CD4-positive, alpha-beta T cell treated with Interleukin-15 for 1 hour (primary cell): ENCODE data around the gene PCED1B.
"Not testable (repeated sequence)": the region's sequence is repeated elsewhere in the genome, so short reads cannot be mapped to it uniquely, and the experiment has no call there.

ENCODE experiments used
- DNase-seq: peaks from one replicate; pipeline ENCODE4 v3.0.0-alpha.2; 2020

Gene PCED1B

DNA sequence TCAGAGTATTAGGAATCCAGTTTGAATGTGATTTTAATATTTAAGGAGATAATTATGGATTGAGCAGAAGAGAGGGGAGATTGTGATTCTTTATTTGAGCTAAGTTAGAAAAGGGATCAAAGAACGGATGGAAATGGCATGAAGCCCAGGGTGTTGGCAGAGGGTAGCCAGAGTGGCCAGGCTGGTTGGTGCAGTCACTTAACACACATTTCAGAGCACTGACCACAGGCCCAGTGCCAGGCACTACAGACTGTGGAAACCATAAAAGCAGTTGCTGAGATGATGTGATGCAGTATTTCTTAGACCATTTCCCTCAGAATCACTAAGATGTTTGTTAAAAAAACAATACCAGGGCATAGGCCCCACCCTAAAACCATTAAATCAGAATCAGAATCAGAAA, 168.0 kb downstream of the PCED1B start:
- DNase-seq: no peak

DNA sequence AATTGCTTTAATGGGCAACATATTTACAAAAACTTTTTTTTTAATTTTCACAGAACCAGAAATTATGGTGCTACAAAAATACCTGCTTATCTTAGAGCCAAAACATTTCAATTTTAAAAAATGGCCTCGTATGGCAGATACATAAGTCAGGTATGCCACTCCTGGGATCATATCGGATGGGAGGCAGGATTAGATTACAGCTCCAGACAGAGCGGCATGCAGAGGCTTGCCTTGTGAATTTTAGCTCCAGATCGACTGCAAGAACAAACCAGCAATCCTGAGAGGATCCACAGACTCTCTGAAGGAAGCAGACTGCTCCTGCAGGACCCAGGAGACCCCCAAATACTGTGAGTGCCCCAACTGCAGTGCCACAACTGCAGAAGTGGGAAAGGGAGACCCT, 169.7 kb downstream of the PCED1B start:
- no peak for DNase-seq

- no peak for DNase-seq
These were observed 170.4 kb downstream of the PCED1B start for GRCh38 chr12:47249719-47250357.

GRCh38 chr12:47251919-47252318, 172.5 kb downstream of the PCED1B start:
- no peak for DNase-seq

GRCh38 chr12:47264951-47265350, 185.5 kb downstream of the PCED1B start:
- DNase-seq: no peak

GRCh38 chr12:47265391-47265790, 186.0 kb downstream of the PCED1B start:
- no peak for DNase-seq

GRCh38 chr12:47267571-47267970, 188.2 kb downstream of the PCED1B start:
- DNase-seq: no peak

- DNase-seq: no peak
These were observed 189.4 kb downstream of the PCED1B start for GRCh38 chr12:47268501-47269454.

DNA sequence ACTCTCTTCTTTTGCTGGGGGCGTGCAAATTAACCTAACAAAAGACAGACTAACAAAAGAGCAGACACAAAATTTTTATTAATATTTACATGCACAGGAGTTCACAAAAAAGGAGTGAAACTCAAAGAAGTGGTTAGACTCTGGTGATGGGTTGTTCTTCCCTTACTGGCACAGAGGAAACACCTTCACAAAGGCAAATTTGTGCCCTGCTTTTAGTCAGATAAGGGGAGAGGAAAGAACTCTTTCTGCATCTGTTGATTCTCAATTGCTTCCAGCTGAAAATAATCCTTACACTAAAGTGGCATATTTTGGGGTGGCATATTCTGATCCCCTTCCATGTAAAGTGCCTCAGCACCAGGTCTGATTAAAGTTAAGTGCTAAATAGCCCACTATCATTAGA, 190.5 kb downstream of the PCED1B start:
- no peak for DNase-seq

DNA sequence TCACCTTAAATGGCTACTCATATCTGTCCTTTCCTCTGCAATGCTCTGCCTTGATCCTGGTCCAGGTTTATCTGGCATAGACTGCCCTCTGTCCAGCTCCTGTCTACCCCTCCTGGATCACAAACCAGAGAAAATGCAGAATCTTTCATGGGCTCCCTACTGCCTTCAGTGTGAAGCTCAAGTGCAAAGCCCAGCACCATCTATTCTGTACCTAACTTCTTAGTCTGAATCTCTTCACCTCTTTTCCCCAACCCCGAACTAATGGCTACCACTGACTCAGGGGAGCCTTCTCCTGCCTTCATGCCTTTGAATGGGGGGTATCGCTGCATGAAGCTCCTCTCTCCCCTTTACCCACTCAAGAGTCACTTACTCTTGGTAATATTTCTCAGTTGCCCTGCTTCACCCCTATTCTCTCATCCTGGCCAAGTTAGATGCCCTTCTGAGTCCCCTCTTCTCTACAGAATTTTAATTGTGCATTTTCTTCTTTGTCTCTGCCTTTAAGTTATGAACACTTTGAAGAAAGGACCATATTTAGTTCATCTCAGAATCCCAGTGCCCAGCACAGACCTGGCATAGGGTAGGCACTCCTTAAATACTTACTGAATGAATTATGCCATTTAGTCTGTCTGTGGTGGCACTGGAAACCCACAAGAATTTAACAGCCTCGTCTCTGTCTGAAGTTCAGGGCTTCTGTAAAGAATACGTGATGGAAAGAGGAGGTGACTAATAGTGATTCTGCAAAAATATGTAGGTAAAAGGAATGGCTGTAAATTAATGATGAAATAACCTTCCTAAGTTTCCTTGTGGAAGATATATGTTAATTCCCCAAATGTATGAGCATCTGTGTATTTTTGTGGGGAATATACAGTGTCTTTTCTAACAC, 191.6 kb downstream of the PCED1B start:
- no peak for DNase-seq

- no peak for DNase-seq
These were observed 192.4 kb downstream of the PCED1B start for GRCh38 chr12:47271800-47272239.

- DNase-seq: no peak
These were observed 193.2 kb downstream of the PCED1B start for GRCh38 chr12:47272412-47273190.

GRCh38 chr12:47273191-47273626, 193.8 kb downstream of the PCED1B start:
- DNase-seq: no peak

DNA sequence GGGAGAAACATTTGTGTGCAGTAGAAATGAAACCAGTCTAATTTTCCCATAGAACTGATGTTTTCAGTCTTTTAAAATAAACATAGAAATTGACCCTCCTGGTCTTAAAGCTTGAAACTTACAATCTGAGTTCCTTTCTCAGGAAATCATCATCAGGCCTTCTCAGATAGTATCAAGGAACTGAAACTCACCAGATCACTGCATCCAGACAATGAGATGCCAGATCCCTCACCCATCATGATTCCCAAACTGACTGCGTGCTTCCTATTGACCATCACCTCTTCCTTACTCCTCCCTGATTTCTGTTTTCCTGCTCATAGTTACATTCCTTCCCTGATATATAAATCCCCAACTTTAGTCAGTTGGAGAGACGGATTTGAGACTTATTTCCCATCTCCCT, 195.3 kb downstream of the PCED1B start:
- DNase-seq: no peak

DNA sequence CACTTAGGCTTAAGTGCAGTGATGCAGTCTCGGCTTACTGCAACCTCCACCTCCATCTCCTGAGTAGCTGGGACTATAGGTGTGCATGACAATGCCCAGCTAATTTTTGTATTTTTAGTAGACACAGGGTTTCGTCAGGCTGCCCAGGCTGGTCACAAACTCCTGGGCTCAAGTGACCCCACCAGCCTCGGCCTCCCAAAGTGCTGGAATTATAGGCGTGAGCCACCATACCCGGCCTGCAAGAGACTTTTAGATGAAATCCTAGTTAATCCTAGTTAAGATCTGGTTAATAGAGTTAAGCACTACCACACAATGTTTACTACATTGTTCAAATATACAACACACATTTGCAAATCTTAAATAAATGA, 196.8 kb downstream of the PCED1B start:
- DNase-seq: no peak

DNA sequence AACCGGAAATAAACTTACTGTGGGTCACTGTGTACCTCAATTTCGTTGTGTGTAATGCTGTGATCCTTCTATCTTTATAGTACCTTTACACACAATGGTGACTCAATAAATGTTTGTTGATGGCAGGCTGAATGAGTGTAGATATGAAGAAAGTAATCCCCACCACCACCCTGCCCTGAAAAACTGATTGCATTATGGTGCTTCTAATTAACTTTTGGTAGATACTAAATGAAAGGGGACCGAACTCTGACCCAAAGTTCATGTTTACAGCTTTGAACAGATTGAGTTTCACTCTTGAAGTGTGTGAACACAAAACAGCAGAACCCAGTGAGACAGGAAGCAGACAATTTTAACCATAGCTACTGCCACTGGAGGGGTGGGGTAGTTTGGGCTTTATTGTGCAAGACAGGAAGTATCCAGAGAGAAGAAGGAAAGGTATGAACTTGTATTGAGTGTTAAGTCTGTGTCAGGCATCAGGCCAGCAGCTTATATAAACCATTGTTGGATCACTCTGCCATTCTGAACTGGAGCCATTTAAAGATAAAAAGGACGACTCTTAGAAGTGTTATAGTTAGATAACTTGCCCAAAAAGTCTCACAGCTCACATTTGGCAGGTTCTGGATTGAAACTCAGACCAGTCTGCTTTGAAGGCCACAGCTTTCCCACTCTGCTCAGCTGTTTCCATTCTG, 197.3 kb downstream of the PCED1B start:
- peak; percentile 72 for DNase-seq

DNA sequence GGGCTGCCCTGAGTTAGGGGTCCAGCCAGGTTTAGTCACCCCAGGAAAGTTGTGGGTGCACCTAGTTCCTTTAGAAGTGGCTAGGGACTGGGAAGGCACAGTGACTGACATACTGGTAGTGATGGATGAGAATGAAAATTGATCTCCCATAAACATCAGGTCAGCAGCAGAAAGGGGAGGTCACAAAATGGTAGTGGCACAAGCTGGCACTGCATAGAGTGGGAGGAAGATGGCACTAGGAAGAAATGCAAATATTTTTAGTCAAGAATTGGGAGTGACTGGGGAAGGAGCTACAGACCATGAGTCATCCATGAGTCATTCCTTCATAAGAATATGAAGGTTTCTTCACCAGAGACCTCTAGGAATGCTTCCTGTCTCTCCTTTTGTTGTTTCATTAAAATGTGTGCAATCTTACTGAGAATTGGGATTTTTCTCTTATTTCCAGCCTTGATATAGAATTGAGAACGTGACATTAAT, 198.6 kb downstream of the PCED1B start:
- no peak for DNase-seq

- not testable (repeated sequence) for DNase-seq
These were observed 200.3 kb downstream of the PCED1B start for GRCh38 chr12:47279758-47280157.

- DNase-seq: no peak
These were observed 201.3 kb downstream of the PCED1B start for GRCh38 chr12:47280543-47281300.

DNA sequence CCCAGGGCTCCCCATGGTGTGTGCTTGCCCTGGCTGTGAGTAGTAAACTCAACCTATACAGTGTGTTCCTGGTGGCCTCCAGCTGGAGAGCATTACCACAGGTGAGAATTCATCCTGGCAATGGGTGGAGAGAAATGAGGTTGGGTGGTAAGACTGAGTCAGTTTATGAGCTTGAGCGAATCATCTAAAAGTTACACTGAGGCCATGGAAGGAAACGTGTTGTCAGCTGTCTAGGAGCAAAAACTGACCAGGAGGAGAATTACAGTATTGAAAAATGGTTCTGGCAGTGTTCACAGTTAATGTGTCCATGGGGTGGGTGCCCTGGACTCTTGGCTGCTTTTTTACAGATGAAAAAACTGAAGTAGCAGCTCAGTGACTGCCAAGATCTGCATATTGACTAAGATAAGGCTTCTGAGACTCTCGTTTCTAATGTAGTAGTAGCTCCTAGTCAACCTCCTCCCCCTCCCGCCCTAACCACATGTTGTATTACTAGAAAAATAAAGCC, 202.3 kb downstream of the PCED1B start:
- no peak for DNase-seq

DNA sequence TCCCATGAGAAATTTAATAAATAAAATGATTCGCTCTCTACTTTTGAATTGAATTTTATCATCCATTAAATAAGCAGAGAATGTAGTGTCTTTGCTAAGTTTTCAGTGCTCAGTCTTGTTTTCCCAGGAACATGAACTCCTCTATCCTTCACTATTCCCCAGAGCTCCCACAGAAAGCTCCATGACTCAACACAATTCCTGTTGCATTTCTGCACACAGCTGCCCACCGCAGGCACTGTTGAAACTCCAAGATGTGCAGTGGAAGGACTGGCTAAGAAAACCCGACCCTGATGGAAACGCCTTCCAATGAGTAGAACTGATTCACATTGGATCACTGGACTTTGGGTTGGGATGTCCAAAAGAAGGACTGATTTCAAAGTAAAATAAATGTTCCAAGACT, 202.8 kb downstream of the PCED1B start:
- no peak for DNase-seq
